A549 (cell line): ENCODE data around the gene FAM219A.

Source experiments
- CEBPB ChIP-seq, 2 experiments: fragments of >200 bp in 1 of 2; sonication (Bioruptor Twin) in 1 of 2; formaldehyde crosslinking in 1 of 2; IDR thresholded peaks; 2 replicates each; pipeline ENCODE4 v1.6.1; 2012 to 2016
- CHD4 ChIP-seq: fragments of 200-600 bp; sonication (generic); IDR thresholded peaks from 2 replicates; pipeline ENCODE4 v1.6.1; 2016; ENCODE audit warnings: antibody characterized with exemption, mild to moderate bottlenecking, borderline replicate concordance
- CTCF ChIP-seq: fragments of >200 bp; sonication (Bioruptor Twin); formaldehyde crosslinking; IDR thresholded peaks from 3 replicates; pipeline ENCODE4 v1.5.1; 2016

- TF ChIP-seq CEBPB (IDR thresholded peaks at IDR 0.05): no peak
- TF ChIP-seq CHD4: no peak
- no peak for TF ChIP-seq CTCF
These were observed 71.1 kb downstream of the FAM219A start for GRCh38 chr9:34387239-34387638.
